ENCODE results near the gene OPN1SW.

DNA sequence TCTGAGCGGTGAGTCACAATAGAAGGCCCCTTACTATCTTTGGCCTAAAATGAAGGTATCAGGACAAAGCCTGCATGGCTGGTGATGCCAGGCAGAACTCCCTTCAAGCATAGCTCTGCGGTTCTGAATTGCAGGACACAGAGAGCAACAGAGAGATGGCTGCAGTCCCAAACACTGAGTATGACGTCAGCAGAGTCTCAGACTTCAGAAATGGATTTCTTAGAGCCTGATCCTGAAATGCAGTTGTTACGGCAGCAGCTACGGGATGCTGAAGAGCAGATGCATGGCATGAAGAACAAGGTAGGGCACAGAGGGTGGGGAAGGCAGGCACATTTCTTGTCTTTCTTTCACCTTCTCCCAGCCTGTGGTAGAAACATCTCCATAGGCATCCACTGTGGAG is 29.6 kb upstream of the OPN1SW start:
- TF ChIP-seq, protein P1, sequence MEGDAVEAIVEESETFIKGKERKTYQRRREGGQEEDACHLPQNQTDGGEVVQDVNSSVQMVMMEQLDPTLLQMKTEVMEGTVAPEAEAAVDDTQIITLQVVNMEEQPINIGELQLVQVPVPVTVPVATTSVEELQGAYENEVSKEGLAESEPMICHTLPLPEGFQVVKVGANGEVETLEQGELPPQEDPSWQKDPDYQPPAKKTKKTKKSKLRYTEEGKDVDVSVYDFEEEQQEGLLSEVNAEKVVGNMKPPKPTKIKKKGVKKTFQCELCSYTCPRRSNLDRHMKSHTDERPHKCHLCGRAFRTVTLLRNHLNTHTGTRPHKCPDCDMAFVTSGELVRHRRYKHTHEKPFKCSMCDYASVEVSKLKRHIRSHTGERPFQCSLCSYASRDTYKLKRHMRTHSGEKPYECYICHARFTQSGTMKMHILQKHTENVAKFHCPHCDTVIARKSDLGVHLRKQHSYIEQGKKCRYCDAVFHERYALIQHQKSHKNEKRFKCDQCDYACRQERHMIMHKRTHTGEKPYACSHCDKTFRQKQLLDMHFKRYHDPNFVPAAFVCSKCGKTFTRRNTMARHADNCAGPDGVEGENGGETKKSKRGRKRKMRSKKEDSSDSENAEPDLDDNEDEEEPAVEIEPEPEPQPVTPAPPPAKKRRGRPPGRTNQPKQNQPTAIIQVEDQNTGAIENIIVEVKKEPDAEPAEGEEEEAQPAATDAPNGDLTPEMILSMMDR (IDR thresholded peaks at IDR 0.05) = no peak
- no peak for TF ChIP-seq POLR2A (IDR thresholded peaks at IDR 0.05)
